Islet precursor cell (in vitro differentiated cells): ENCODE measurements around the gene CRYBG2.

ENCODE experiments used
- DNase-seq: peaks from one replicate; pipeline ENCODE4 v3.0.0-alpha.2; 2018

CRYBG2 gene

GRCh38 chr1:26292735-26293134 is 61.2 kb downstream of the CRYBG2 start:
- peak; percentile 23 for DNase-seq

DNA sequence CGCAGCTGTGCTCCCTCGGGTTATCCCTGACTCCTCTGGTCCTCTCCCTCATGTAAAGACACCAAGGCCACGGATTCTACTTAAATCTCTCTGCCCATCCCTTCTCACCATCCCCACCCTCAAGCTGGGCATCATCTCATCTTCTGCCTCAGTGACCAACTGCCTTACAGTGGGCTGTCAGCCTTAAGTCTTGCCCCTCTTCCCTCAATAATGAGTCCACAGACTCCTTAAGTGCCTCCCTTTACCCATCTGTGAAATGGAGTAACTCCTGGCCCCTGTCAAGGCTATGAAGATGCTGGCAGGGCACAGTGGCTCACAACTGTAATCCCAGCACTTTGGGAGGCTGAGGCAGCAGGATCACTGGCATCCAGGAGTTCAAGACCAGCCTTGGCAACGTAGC is 62.0 kb downstream of the CRYBG2 start:
- DNase-seq, result no peak

DNA sequence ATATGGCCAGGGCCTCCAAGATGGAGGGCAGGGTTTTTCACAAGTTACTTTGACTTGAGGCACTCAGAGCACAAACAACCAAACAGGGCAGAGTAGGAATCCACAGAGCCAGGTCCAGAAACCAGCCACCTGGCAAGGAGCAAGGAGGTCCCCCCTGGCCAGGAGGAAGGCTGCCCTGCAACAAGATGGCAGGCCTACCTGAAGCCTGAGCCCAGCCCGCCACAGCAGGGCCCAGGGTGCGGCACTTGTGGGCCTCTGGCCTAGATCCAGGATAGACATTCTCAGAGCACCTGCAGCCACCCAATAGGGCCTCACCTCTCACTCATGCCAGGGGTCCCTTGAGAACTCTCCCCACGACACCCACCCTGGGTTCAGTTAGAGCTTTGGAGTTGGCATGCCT is 62.5 kb downstream of the CRYBG2 start:
- DNase-seq, result peak; percentile 38

- peak; percentile 56 for DNase-seq
Measured at GRCh38 chr1:26290882-26291261, 63.1 kb downstream of the CRYBG2 start.

DNA sequence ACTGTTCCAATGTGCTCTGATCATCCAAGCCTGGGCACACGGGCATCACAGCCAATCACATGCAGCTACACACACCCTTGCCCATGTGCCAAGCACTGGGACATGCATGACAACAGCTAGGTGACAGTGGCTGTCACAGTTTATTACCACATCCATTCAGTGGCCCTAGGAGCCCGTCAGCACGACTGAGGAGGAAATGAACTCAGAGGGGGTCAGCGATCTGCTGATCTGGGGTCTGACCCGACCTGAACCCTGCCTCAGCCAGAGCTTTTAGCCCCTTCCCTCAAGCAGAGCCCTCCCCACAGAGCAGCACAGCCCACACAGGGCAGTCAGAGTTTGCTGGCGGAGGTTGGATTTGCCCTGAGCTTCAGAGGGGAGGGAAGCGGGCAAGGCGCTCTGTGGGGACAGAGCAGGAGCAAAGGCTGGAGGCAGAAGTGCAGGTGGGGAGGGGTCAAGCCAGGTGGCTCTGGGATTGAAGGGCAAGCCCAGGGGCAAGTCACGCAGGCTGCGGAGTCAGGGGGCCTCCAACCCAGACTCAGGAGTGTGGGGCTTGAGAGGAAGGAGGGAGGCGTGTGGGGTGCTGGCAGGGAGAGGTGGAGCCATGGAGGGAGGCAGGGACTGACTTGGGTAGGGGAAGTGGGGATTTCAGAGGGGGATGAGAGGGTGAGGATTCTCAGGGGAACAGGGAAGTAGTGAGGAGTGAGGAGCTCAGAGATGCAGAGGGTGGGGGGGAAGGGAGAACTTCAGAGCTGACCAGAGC is 63.6 kb downstream of the CRYBG2 start:
- DNase-seq, result peak; percentile 49

DNA sequence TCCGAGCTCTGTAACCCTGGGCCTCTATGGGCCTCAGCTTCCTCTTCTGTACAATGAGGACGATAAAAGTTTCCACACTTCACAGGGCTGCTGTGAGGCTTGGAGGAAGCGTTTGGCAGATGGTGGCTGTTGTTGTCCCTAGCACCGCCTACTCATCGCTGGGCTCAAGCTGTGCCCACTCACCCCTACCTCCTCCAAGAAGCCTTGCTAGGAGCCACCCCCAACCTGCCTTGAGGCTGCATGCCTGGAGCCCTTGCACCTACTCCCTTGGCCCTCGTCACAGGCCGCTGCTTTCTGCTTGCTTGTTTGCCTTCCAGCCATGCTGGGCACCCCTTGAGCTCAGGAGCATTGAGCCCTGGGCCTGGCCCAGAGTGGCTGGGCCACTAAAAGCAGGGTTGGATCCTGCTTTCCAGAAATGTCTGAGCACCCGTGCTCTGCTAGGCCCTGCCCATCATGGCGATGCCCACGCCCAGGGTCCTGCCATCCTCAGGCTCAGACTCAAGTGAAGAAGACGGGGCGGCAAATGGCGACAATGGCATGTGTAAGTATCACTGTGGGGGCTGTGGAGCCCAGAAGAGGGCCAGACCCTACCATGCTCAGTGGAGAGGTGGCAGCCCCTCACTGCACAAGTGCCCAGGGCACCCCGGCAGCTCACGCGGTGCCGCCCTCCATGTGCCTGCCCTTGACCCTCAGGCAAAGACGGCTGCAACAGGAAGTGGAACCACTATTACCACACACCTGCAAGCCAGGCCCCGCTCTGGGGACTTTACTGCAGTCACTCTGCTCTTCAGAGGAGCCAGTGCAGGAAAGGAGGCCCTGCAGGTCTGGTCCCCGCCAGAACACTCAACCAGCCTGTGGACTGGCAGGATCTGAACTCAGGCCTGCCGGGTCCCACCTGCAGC is 64.5 kb downstream of the CRYBG2 start:
- no peak for DNase-seq

- DNase-seq, result no peak
Measured at GRCh38 chr1:26288311-26288941, 65.5 kb downstream of the CRYBG2 start.

DNA sequence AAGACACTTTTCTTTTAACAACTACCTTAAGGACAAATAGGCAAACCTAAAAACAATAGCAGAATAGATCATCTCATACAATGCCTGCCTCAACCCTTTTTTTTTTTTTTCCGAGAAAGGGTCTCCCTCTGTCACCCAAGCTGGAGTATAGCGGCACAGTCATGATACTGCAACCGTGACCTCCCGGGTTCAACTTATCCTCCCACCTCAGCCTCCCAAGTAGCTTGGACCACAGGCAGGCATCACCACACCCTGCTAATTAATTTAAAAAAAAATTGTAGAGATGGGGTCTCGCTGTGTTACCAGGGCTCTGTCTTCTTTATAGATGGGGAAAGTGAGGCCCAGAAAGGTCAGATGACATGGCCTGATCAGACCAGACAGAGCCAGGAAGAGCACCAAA is 66.1 kb downstream of the CRYBG2 start:
- DNase-seq, result no peak

DNA sequence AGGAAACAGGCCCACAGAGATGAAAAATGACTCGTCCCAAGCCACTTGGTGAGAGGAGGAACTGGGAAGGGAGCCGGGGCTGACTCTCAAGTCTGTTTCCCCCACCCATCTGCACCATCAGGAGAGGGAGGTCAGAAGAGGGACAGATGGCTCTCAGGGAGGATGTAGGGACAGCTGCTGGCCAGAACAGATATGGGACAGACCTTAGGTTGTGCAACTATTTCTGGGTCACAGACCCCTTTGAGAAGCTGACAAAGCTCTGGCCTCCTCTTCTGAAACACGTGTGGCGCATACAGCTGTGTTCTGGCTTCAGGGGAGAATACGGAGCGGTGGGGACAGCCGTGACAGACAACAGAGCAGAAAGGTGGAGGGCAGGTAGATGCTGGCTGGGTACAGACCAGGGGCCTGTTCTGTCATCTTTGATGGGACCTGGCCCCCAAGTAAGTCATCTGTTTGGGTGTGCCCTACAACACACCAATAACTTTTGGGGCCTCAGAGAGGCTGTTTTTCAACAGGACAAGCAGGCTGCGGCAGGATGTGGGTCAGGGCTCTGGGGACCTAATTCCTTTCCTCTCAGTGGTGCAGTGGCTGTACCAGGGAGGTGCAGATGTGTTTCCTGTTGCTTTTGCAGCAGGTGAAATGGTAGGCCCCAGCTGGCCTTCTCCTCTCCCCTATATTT is 66.8 kb downstream of the CRYBG2 start:
- peak; percentile 50 for DNase-seq

DNA sequence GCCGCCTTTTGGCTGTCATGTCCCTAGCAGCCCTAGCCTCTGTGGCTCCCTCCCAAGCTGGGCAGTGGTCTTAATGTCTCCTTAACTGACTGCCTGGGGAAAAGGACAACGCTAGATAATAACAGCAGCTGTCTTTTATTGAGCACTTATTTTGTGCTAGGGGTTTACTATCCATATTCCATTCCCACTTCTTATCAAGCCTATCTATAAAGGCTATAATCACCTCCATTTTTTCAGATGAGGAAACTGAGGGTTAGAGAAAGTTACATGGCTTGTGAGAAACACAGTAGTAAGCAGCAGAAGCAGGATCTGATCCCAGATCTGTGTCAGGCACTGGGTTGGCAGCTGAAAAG is 67.9 kb downstream of the CRYBG2 start:
- DNase-seq, result no peak

- DNase-seq, result peak; percentile 89
Measured at GRCh38 chr1:26285366-26286063, 68.4 kb downstream of the CRYBG2 start.

DNA sequence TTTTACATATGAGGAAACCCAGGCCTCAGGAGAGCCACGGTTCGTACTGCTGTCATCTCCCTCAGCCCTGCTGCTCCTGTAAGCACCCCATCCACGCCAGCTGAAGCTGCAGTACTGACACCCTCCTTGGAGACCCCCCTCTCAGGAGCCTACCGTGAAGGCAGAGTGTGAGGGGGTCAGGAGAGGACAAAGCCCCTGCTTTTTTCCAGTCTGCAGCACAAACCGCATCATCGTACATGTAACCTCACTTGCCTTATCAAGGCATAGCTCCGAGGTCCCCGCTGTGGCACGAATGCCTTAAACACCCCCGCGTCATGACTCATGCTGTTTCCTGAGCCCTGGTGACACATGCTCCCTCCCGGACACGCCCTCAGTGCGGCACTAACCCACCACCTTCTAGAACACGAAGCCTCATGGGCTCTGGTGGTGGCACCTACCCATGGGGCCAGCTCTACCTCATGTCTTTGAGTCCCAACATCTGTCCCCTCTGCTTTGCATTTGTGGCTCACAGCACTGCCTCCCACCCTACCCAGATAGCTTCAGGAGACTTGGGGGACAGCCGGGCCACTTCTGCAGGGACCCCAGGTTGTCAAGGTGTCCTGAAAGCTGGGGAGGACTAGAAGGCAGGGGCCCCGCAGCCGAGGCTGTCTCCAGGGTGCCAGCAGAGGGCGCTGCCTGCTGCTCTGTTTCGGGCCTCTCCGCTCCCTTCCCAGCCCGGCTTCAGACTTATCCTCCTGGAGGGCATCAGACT is 69.2 kb downstream of the CRYBG2 start:
- peak; percentile 91 for DNase-seq

- DNase-seq, result peak; percentile 56
Measured at GRCh38 chr1:26283871-26284596, 69.9 kb downstream of the CRYBG2 start.

- DNase-seq, result no peak
Measured at GRCh38 chr1:26283279-26283853, 70.6 kb downstream of the CRYBG2 start.

DNA sequence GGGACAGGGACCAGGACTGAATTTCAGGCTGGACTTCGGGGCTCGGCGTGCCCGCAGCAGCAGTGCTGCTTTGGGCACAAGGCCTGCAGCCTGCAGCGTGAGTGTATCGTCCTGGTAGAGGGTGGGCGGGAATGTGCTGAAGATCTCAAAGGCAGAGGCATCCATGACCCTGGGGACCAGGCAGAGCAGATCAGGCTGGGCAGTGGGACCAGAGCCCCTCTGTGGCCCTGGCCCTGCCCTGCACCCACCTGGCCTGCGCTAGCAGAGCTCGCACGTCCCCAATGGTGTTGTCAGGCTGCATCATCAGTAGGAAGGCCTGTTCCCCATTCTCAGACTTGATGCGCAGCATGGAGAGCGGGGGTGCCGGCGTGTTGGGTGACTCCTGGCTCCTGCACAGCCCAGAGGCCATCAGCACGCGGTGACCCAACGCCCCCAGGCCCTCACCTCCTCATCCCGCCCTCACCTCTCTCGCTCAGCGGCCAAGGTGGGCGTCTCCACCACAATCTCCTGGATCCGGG is 71.5 kb downstream of the CRYBG2 start:
- DNase-seq, result peak; percentile 51

- peak; percentile 82 for DNase-seq
Measured at GRCh38 chr1:26281971-26282370, 72.0 kb downstream of the CRYBG2 start.

GRCh38 chr1:26281091-26281958 is 72.6 kb downstream of the CRYBG2 start:
- DNase-seq, result no peak

- peak; percentile 76 for DNase-seq
Measured at GRCh38 chr1:26280333-26281042, 73.4 kb downstream of the CRYBG2 start.
